Uterus (tissue), 4 donors: ENCODE measurements around the gene ZNF134. TPM values are rescaled to one million over a fixed set of nuclear protein-coding genes. Genes with fewer than 3 reads are reported as not detected.

Source experiments
- DNase-seq, 2 donors: peaks; one replicate each; pipeline ENCODE4 v3.0.0-alpha.2; 2019 to 2020
- H3K27ac ChIP-seq, 2 donors: fragments of 200-600 bp; sonication (generic); 1 replicate in 1 of 2; 2 replicates in 1 of 2; pipeline ENCODE4 v1.5.1; 2016 to 2018
- H3K27me3 ChIP-seq, 2 donors: fragments of 200-600 bp; sonication (generic); one replicate each; pipeline ENCODE4 v1.5.1; 2018 to 2019; ENCODE audit warnings: control low read depth in 1 of 2
- H3K36me3 ChIP-seq, 2 donors: fragments of 200-600 bp; sonication (generic); one replicate each; pipeline ENCODE4 v1.5.1; 2019; ENCODE audit warnings: control low read depth in 1 of 2
- H3K4me1 ChIP-seq, 2 donors: fragments of 200-600 bp; sonication (generic); one replicate each; pipeline ENCODE4 v1.5.1; 2018 to 2019; ENCODE audit warnings: control low read depth in 1 of 2
- H3K4me3 ChIP-seq, 2 donors: fragments of 200-600 bp; sonication (generic); 1 replicate in 1 of 2; 2 replicates in 1 of 2; pipeline ENCODE4 v1.5.1; 2018 to 2019; ENCODE audit warnings: mild to moderate bottlenecking in 1 of 2
- H3K9me3 ChIP-seq, 2 donors: fragments of 200-600 bp; sonication (generic); one replicate each; pipeline ENCODE4 v1.5.1; 2019; ENCODE audit warnings: control low read depth in 1 of 2
- POLR2A ChIP-seq, 2 donors: fragments of 450-650 bp; IDR thresholded peaks; one replicate each; pipeline ENCODE4 v1.6.1; 2016; ENCODE audit warnings: antibody characterized with exemption in 2 of 2, mild to moderate bottlenecking in 1 of 2, moderate library complexity in 1 of 2
- intact Hi-C: fragments of 100-400 bp; cut with DNase I; formaldehyde crosslinking; loops from one replicate; pipeline ENCODE4 v1.15.1; 2023; ENCODE audit warnings: low total_unique reads
- total RNA-seq, 4 donors: library from RNA; depleted of rRNA in 3 of 4; stranded (reverse); fragments of >200 nt in 3 of 4; gene quantifications; one replicate each; pipeline versions ENCODE4 v1.1.0 to v1.2.4, GENCODE V29; 2014 to 2023
- TF ChIP-seq, protein P1 (sequence below), 4 experiments: fragments of 200-600 bp in 2 of 4; fragments of 450-650 bp in 2 of 4; sonication (generic) in 2 of 4; IDR thresholded peaks; one replicate each; pipeline ENCODE4 v1.5.1; 2016 to 2019; ENCODE audit warnings: antibody characterized with exemption in 4 of 4, mild to moderate bottlenecking in 2 of 4, moderate library complexity in 1 of 4
- donor health status: DM: yes; HTN: yes; CAD: no.

Gene ZNF134
- total RNA-seq, 4 donors from 2014 or later = 1.5 to 60.1 (median 16.5) TPM

DNA sequence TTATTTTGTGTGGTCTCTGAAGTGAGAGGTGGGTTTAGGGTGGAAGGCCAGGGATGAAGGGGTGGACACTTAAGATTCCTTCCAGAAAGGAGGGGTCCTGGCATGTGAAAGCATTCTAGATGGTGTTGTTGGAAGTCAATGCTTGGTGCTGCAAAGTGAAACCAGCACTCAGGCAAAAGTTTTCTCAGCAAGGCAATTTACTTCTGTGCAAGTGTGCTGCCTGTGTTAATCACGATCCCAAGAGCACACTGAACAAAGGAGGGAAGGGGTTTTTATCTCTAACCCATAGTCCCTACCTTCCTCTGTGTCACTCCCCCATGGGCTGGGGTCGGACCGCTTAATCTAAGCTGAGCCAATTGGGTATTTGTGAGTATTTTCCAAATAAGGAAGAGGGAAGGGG is 1.3 kb downstream of the ZNF134 start:
- Histone ChIP-seq H3K27me3 (no peaks in the 10 kb centered on the region), H3K4me1 (no peaks in the 10 kb centered on the region), H3K4me3 (no peak overlapping the region), H3K36me3 (no peaks in the 10 kb centered on the region), H3K9me3 (peaks cover 0 to 60% of the 10 kb centered on the region in 2 donors), H3K27ac (no peak overlapping the region)
- DNase-seq = no peak
- intact Hi-C loops = no loop called here
- TF ChIP-seq, protein P1, sequence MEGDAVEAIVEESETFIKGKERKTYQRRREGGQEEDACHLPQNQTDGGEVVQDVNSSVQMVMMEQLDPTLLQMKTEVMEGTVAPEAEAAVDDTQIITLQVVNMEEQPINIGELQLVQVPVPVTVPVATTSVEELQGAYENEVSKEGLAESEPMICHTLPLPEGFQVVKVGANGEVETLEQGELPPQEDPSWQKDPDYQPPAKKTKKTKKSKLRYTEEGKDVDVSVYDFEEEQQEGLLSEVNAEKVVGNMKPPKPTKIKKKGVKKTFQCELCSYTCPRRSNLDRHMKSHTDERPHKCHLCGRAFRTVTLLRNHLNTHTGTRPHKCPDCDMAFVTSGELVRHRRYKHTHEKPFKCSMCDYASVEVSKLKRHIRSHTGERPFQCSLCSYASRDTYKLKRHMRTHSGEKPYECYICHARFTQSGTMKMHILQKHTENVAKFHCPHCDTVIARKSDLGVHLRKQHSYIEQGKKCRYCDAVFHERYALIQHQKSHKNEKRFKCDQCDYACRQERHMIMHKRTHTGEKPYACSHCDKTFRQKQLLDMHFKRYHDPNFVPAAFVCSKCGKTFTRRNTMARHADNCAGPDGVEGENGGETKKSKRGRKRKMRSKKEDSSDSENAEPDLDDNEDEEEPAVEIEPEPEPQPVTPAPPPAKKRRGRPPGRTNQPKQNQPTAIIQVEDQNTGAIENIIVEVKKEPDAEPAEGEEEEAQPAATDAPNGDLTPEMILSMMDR (IDR thresholded peaks at IDR 0.05) = no peak
- TF ChIP-seq POLR2A (IDR thresholded peaks at IDR 0.05) = no peak

GRCh38 chr19:57620673-57621348 is 6.8 kb downstream of the ZNF134 start:
- Histone ChIP-seq H3K36me3 (no peaks in the 10 kb centered on the region), H3K4me1 (no peaks in the 10 kb centered on the region), H3K27me3 (no peaks in the 10 kb centered on the region), H3K27ac (no peak overlapping the region), H3K4me3 (no peak overlapping the region), H3K9me3 (peaks cover 6 to 94% of the 10 kb centered on the region in 2 donors)
- DNase-seq = no peak
- intact Hi-C loops = no loop called here
- TF ChIP-seq, protein P1 (IDR thresholded peaks at IDR 0.05) = no peak
- TF ChIP-seq POLR2A (IDR thresholded peaks at IDR 0.05) = no peak

GRCh38 chr19:57623091-57623490 is 9.0 kb downstream of the ZNF134 start:
- no peaks in the 10 kb centered on the region for H3K36me3 ChIP-seq
- H3K27me3 ChIP-seq = no peaks in the 10 kb centered on the region
- no peak for DNase-seq
- no peak overlapping the region for H3K27ac ChIP-seq
- H3K4me3 ChIP-seq = no peak overlapping the region
- H3K9me3 ChIP-seq = peaks cover 6 to 83% of the 10 kb centered on the region in 2 donors
- intact Hi-C loops = no loop called here
- no peak for TF ChIP-seq POLR2A (IDR thresholded peaks at IDR 0.05)
- TF ChIP-seq, protein P1 (IDR thresholded peaks at IDR 0.05) = no peak
- H3K4me1 ChIP-seq = no peaks in the 10 kb centered on the region

DNA sequence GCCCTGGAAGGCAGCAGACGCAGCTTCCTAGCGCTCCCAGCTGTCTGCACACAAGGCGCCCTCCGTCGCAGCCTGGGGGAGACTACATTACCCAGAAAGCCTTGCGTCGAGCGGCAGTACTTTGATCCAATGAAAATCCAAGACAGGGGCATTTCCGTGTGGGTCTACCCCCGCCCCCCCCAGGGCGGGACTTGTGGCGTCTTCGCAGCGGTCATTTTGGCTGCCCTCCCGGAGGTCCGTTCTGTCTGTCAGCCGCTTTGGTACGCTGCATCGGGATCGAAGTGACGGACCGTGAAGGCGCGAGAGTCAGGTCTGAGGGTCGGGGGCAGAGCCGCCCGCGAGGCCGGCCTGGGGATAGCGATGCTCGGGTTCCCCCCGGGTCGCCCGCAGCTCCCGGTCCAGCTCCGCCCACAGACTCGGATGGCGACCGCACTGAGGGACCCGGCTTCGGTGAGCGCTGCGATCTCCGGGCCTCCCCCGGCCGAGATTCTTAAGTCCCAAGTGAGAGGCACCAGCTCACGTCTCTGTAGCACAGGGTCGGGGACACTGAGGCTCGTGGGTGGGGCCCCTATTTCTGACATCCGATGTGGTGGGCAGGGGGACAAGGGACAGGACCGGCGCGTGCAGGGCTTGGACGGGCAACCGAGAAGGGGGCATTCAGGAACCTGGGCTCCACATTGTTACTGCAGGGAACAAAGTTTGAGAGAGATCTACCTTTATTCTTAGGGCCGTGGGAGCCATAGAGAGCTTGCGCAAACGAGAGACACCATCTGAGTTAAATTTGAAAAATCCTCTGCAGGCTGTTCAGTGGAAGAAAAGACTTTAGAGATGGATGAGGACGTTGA is 19.2 kb downstream of the ZNF134 start, which contains the start of gene ZNF211:
Gene ZNF211 (plus strand): TSS at position 182 of the 845 bp plus-strand sequence. CDS start 179 bp downstream, at position 361.
- peak within 1 kb of the TSS; percentile 76 to 82 for H3K27ac ChIP-seq
- intact Hi-C loops = no loop called here
- no peaks in the 10 kb centered on the region for H3K4me1 ChIP-seq
- H3K9me3 ChIP-seq = peaks cover 0 to 42% of the 10 kb centered on the region in 2 donors
- DNase-seq = peak; percentile 88 to 91
- peak within 1 kb of the TSS; percentile 80 to 97 for H3K4me3 ChIP-seq
- peaks cover 0 to 3% of the 10 kb centered on the region in 2 donors for H3K36me3 ChIP-seq
- no peaks in the 10 kb centered on the region for H3K27me3 ChIP-seq
- TF ChIP-seq, protein P1 (IDR thresholded peaks at IDR 0.05) = no peak
- peak in 1 of 2 donors; percentile 20 for TF ChIP-seq POLR2A (IDR thresholded peaks at IDR 0.05)

DNA sequence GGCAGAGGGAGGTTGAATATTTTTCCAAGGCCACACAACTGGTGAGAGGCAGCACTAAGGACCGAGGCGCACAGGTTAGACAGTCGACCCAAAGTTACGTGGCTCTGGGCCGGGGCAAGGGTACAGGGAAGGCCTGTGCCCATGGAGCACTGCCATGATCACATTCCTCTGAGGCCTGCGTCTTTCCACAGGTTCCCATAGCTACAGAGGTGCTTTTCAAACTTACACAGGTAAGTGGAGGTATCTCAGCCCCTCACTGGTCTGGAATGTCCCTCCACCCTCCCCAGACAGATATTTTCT is 19.7 kb downstream of the ZNF134 start:
- H3K27ac ChIP-seq = peak overlapping the region; percentile 76 to 82
- H3K9me3 ChIP-seq = peaks cover 0 to 48% of the 10 kb centered on the region in 2 donors

More for the DNA sequence above, 19.7 kb downstream of the ZNF134 start:
- intact Hi-C loops = no loop called here
- no peak for DNase-seq
- H3K4me3 ChIP-seq = peak overlapping the region; percentile 80 to 97
- H3K4me1 ChIP-seq = no peaks in the 10 kb centered on the region
- H3K27me3 ChIP-seq = no peaks in the 10 kb centered on the region
- TF ChIP-seq, protein P1 (IDR thresholded peaks at IDR 0.05) = no peak
- TF ChIP-seq POLR2A (IDR thresholded peaks at IDR 0.05) = no peak
- H3K36me3 ChIP-seq = peaks cover 0 to 3% of the 10 kb centered on the region in 2 donors
